Spleen (tissue), 7 donors: ENCODE measurements around the gene CABLES1.
"Not testable (repeated sequence)": the region's sequence is repeated elsewhere in the genome, so short reads cannot be mapped to it uniquely, and the experiment has no call there.

Experiments used
- POLR2A ChIP-seq, 3 donors: fragments of 450-650 bp; IDR thresholded peaks; one replicate each; pipeline ENCODE4 v1.5.1; 2017; ENCODE audit warnings: antibody characterized with exemption in 3 of 3, mild to moderate bottlenecking in 1 of 3
- TF ChIP-seq, protein P1 (sequence below), 11 experiments: fragments of 200-600 bp in 7 of 11; fragments of 450-650 bp in 4 of 11; sonication (generic) in 4 of 11; IDR thresholded peaks in 8 of 11; conservative IDR thresholded peaks in 3 of 11; 1 replicate in 7 of 11; 2 replicates in 4 of 11; pipeline versions ENCODE4 v1.4.0 to v1.8.0; 2016 to 2021; ENCODE audit warnings: antibody characterized with exemption in 11 of 11, inconsistent platforms in 4 of 11, mild to moderate bottlenecking in 1 of 11
- donor health status: DM: no; HTN: no; CAD: no; lungs with moderate emphysema.
- donor health status: DM: no; HTN: no; CAD: no.
- donor health status: DM: no; HTN: no; CAD: no.

DNA sequence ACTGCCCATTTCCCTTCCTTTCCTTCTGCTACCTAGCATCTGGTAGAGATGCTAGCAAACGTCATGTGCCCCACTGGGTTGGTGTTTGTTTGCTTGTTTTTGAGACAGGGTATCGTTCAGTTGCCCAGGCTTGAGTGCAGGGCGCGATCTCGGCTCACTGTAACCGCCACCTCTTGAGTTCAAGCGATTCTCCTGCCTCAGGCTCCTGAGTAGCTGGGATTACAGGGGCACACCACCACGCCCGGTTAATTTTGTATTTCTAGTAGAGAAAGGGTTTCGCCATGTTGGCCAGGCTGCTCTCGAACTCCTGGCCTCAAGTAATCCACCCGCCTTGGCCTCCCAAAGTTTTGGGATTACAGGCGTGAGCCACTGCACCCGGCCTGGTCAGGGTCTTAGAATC lies 23.6 kb downstream of the CABLES1 start:
- TF ChIP-seq, protein P1, sequence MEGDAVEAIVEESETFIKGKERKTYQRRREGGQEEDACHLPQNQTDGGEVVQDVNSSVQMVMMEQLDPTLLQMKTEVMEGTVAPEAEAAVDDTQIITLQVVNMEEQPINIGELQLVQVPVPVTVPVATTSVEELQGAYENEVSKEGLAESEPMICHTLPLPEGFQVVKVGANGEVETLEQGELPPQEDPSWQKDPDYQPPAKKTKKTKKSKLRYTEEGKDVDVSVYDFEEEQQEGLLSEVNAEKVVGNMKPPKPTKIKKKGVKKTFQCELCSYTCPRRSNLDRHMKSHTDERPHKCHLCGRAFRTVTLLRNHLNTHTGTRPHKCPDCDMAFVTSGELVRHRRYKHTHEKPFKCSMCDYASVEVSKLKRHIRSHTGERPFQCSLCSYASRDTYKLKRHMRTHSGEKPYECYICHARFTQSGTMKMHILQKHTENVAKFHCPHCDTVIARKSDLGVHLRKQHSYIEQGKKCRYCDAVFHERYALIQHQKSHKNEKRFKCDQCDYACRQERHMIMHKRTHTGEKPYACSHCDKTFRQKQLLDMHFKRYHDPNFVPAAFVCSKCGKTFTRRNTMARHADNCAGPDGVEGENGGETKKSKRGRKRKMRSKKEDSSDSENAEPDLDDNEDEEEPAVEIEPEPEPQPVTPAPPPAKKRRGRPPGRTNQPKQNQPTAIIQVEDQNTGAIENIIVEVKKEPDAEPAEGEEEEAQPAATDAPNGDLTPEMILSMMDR (IDR thresholded peaks at IDR 0.05 in 8 of 11, conservative IDR thresholded peaks at IDR 0.05 in 3 of 11): not testable (repeated sequence)
- not testable (repeated sequence) for TF ChIP-seq POLR2A (IDR thresholded peaks at IDR 0.05)
